Breast epithelium (tissue), 3 donors: ENCODE data around the gene MBD4.

Source experiments
- CTCF ChIP-seq, 3 donors: fragments of 450-650 bp; IDR thresholded peaks; one replicate each; pipeline ENCODE4 v1.5.1; 2016 to 2017; ENCODE audit warnings: antibody characterized with exemption in 3 of 3, mild to moderate bottlenecking in 3 of 3, moderate library complexity in 3 of 3
- POLR2A ChIP-seq: fragments of 450-650 bp; IDR thresholded peaks from one replicate; pipeline ENCODE4 v1.6.1; 2016; ENCODE audit warnings: antibody characterized with exemption, mild to moderate bottlenecking, moderate library complexity

GRCh38 chr3:129412542-129413198 lies 27.1 kb downstream of the MBD4 start:
- TF ChIP-seq CTCF (IDR thresholded peaks at IDR 0.05) = no peak
- no peak for TF ChIP-seq POLR2A
